DMS53 (cell line): ENCODE results near the gene LRP1B.

ENCODE experiments used
- DNase-seq: peaks from one replicate; lab custom pipeline; 2025; lab: John Stamatoyannopoulos, UW

Gene LRP1B

DNA sequence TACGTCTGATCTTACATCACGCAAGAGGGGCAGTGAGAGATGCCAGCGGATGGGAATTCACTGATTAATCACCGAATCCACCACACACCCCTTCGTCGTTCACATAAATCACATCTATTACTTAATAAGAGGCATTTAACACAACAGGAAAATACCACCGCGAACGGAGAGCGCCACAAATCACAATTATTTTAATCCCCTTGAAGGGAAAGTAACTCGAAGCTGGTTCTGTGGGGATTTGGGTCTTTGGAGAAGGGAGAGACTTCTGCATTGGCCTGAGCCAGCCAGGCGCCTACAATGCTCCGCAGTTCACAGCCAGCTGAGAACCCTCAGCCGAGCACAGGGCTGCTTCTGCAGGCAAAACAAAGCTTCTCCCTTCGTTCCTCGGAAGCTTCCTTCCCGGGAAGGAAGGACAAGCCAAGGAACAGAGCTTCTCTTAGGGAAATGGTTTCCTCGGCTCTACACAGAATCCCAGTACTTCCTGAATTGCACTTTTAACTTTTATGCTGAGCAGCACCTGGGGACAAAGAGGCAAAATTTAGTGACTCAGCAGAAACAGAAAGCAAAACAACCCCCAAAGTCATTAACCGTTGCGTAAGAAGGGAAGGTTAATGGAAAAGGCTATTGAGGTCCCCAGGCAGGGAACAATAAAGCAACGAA lies at the start of gene LRP1B:
LRP1B (minus strand) TSS at position 7 of the 660 bp plus-strand sequence. CDS start 287 bp downstream, outside the sequence.
- peak; percentile 38 for DNase-seq

GRCh38 chr2:142179686-142180085 lies 48.9 kb upstream of the LRP1B start:
- no peak for DNase-seq

- no peak for DNase-seq
Observed at GRCh38 chr2:142178604-142179003, 47.8 kb upstream of the LRP1B start.

GRCh38 chr2:142176941-142177340 lies 46.1 kb upstream of the LRP1B start:
- no peak for DNase-seq

- peak; percentile 24 for DNase-seq
Observed at GRCh38 chr2:142175813-142176338, 45.1 kb upstream of the LRP1B start.

DNA sequence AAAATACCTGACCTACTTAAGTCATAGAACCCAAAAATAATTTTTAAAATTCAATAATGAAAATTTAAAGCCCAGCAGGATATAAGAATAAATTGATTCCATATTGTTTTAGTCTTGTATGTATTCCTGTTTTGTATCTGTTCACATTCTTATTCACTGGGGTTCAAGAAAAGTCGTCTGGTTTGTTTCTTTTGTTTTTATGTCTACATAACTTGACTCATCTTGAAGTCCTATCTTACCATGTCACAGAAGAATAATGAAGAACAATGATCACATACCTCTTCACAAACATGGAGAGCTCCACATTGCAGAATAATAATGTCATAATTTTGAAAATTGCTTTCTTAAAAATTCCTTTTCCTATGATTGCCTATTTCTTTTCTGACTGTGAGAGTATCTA lies 43.4 kb upstream of the LRP1B start:
- DNase-seq: no peak

GRCh38 chr2:142170847-142171246 lies 40.0 kb upstream of the LRP1B start:
- DNase-seq: no peak

GRCh38 chr2:142165790-142166189 lies 35.0 kb upstream of the LRP1B start:
- DNase-seq: peak; percentile 48

GRCh38 chr2:142153601-142154000 lies 22.8 kb upstream of the LRP1B start:
- no peak for DNase-seq

GRCh38 chr2:142150453-142150852 lies 19.6 kb upstream of the LRP1B start:
- no peak for DNase-seq

DNA sequence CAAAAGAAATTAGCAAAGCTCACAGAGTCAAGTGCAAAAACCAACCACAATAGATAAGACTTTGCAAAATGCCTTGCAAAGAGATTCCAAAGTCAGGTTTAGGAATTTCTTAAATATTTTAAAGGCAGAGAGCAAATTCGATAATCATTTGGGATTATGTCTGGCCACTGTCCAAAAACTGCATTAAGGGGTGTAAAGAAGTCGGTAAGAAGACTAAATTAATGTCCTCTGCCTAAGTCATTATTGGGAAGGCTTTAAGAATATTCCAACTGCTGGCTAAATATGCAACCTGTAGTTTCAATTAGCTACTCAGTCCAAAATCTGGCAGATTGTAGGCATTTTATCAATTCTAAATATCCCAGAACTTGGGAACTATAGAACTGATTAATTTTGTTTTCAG lies 13.7 kb upstream of the LRP1B start:
- DNase-seq: no peak

- no peak for DNase-seq
Observed at GRCh38 chr2:142142595-142142994, 11.8 kb upstream of the LRP1B start.

DNA sequence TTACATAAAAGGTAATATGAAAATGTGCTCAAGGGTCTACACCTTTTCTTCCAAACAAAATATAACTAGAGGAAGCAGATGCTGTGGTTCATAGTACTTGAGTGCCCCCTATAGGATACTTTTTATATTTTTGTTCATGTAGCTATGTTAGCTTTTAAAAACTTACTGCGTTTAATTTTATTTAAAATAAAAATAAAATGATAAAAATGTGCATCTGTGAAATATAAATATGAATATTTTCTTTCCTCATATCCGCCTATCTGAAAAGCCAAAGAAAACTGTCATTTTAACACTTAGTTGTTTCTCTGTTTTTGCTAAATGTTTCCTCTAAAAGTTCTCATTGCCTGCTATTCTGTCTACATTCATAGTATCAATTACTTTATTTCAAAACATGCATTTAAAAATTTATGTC lies 9.6 kb upstream of the LRP1B start:
- DNase-seq: peak; percentile 30

GRCh38 chr2:142139384-142139783 lies 8.6 kb upstream of the LRP1B start:
- DNase-seq: no peak

DNA sequence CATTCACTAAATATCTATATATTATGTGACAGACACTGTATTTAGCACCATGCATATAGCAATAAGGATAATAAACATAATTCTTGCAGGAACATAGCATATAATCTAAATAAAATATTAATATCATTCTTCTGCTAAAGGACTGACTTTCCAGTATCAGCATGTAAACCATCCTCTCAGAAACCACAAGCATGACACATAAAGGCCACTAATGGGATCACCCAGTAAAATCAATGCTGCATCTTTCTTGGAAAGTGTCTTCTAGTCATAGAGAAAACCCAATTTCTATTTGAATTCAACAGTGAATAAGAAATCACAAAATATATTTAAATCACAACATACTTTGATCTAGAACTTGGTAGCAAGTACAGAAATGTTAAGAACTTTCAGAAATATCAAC lies 5.8 kb upstream of the LRP1B start:
- no peak for DNase-seq

DNA sequence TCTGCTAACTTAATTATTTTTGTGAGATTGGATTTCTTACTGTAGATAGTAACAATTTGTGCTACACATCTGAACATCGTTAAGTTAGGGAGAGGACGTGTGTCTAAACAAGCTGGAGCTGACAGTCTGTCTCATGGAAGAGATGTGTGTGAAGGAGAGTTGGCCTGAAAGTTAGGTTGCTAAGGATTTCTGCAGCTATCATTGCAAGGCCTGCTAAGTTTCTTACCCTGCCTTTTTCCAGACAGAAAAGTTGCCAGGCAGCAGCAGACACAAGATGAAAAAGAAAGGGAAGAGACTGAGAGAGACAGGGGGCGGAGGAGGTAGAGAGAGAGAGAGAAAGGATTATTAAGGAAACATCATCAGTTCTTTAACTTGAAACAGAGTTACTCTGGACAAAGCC lies 4.1 kb upstream of the LRP1B start:
- no peak for DNase-seq

- DNase-seq: peak; percentile 60
Observed at GRCh38 chr2:142130111-142131009, 456 bp downstream of the LRP1B start.

DNA sequence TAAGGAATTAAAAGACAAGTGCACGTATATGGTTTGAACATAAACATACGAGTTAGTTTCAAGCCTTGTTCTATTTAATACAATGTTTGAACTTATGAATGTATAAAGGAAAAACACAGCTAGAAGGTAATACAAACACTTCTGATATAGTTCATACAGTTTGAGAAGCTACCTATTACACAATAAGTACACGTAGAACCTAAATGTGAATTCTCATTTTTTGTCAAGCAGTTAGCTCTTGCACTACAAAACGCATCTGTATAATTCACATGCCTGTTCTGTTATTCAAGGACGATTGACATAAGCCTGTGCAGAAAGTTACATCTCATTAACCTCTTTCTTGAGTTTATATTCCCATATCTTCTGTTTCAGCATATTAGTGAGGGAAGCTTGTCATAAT lies 2.7 kb downstream of the LRP1B start:
- no peak for DNase-seq

DNA sequence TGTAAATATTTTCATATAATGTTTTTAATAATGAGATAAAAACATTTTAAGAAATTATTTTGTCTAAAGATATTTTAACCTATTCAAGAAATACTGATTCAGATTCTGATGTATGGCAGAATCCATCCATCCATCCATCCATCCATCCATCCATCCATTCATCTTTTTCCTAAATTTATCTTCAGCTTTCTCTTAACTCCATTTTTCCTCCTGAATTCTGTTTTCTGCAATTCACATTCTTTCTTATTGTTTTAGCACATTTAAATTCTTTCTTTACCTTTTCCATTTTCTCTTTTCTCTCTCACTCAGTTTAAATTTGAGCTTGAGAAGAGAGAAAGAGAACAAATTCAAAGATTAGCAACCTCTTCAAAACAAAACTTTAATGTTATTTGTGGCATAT lies 3.6 kb downstream of the LRP1B start:
- DNase-seq: no peak

- DNase-seq: no peak
Observed at GRCh38 chr2:142124706-142125105, 6.1 kb downstream of the LRP1B start.

DNA sequence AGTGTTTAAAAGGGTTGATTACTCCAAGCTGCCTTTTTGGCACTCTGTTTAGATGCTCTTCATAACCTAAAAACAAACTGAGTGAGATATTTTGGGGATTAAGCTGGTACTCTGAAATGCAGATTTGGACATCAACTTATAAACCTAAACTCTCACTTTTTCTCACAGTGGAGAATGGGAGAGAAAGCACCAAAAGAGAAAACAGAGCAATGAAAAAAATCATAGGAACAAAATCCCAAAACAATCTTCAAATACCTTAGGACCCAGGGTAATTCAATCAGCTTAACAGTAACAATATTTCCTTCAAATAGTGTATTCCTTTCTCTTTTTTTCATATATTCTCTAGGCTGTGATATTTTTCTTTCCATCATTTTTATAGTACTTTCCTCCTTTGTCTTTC lies 11.5 kb downstream of the LRP1B start:
- DNase-seq: no peak

- no peak for DNase-seq
Observed at GRCh38 chr2:142112757-142113221, 18.0 kb downstream of the LRP1B start.
